A549 (cell line): ENCODE data around the gene PRRG1. TPM values are rescaled to one million over a fixed set of nuclear protein-coding genes. Genes with fewer than 3 reads are reported as not detected.

Experiments
- ATAC-seq, 2 experiments: fragments of 200-7000 bp in 1 of 2; fragments of >200 bp in 1 of 2; cut with Nextera tagmentation in 1 of 2; cut with Tn5 transposase in 1 of 2; 3 replicates each; pipeline versions ENCODE4 v1.8.0 to v1.9.1; 2018 to 2020; ENCODE audit warnings: mild to moderate bottlenecking in 1 of 2, moderate library complexity in 1 of 2
- CTCF ChIA-PET: fragments of 300-600 bp; sonication (Branson Sonifier 250); formaldehyde crosslinking; extraction: SDS; loops from one replicate; lab custom pipeline; 2021; ENCODE audit warnings: antibody characterized with exemption, inconsistent platforms; lab: Yijun Ruan, JAX
- POLR2A ChIA-PET: fragments of 350-600 bp; formaldehyde crosslinking; extraction: SDS; loops from one replicate; lab custom pipeline; 2021; ENCODE audit warnings: antibody characterized with exemption, inconsistent platforms; lab: Yijun Ruan, JAX
- DNase-seq, 2 experiments: peaks; one replicate each; pipeline versions ENCODE4 v3.0.0 to v3.0.0-alpha.2; 2011 to 2016; ENCODE audit warnings: low read depth in 1 of 2, low spot score in 1 of 2
- FAIRE-seq: peaks from 2 replicates; lab custom pipeline; 2011; peaks lifted over from hg19 to GRCh38; lab: Jason Lieb, UNC
- H3K27ac ChIP-seq, 2 experiments: fragments of >200 bp; sonication (Bioruptor Twin); formaldehyde crosslinking; 3 replicates each; pipeline ENCODE4 v1.5.1; 2016 to 2017
- H3K4me1 ChIP-seq: fragments of >200 bp; sonication (Bioruptor Twin); formaldehyde crosslinking; 3 replicates; pipeline ENCODE4 v1.6.1; 2016
- H3K4me2 ChIP-seq: fragments of >200 bp; sonication (Bioruptor Twin); formaldehyde crosslinking; 3 replicates; pipeline ENCODE4 v1.6.1; 2016
- H3K4me3 ChIP-seq: fragments of >200 bp; sonication (Bioruptor Twin); formaldehyde crosslinking; 3 replicates; pipeline ENCODE4 v1.5.1; 2016
- H3K9me3 ChIP-seq: fragments of >200 bp; sonication (Bioruptor Twin); formaldehyde crosslinking; 3 replicates; pipeline ENCODE4 v1.6.1; 2016
- BCL3 ChIP-seq: fragments of >200 bp; sonication (Bioruptor Twin); formaldehyde crosslinking; IDR thresholded peaks from 3 replicates; pipeline ENCODE4 v1.6.1; 2016
- BHLHE40 ChIP-seq: IDR thresholded peaks from 2 replicates; pipeline ENCODE4 v1.6.1; 2012; ENCODE audit warnings: low read depth, low read length, inconsistent platforms
- CHD4 ChIP-seq: fragments of 200-600 bp; sonication (generic); IDR thresholded peaks from 2 replicates; pipeline ENCODE4 v1.6.1; 2016; ENCODE audit warnings: antibody characterized with exemption, mild to moderate bottlenecking, borderline replicate concordance
- CTCF ChIP-seq: fragments of >200 bp; sonication (Bioruptor Twin); formaldehyde crosslinking; IDR thresholded peaks from 3 replicates; pipeline ENCODE4 v1.5.1; 2016
- EHF ChIP-seq: fragments of 250-450 bp; sonication (Bioruptor Pico); IDR thresholded peaks from 2 replicates; pipeline ENCODE4 v1.5.0; 2020; ENCODE audit warnings: mild to moderate bottlenecking
- EHMT2 ChIP-seq: fragments of 200-600 bp; sonication (generic); IDR thresholded peaks from 2 replicates; pipeline ENCODE4 v1.6.1; 2016; ENCODE audit warnings: antibody characterized with exemption, low read depth, mild to moderate bottlenecking, moderate library complexity
- ELK1 ChIP-seq: fragments of 150-350 bp; IDR thresholded peaks from 2 replicates; pipeline ENCODE4 v1.6.1; 2014; ENCODE audit warnings: low read depth, mild to moderate bottlenecking, low read length
- EP300 ChIP-seq, 2 experiments: fragments of >200 bp; sonication (Bioruptor Twin); formaldehyde crosslinking; IDR thresholded peaks; 2 replicates in 1 of 2; 3 replicates in 1 of 2; pipeline ENCODE4 v1.6.1; 2016 to 2017
- FOSB ChIP-seq: fragments of 250-450 bp; sonication (Bioruptor Pico); IDR thresholded peaks from 2 replicates; pipeline ENCODE4 v1.5.0; 2020; ENCODE audit warnings: mild to moderate bottlenecking, moderate library complexity
- HES2 ChIP-seq: fragments of >200 bp; sonication (Bioruptor Twin); formaldehyde crosslinking; IDR thresholded peaks from 2 replicates; pipeline ENCODE4 v1.6.1; 2016
- HMGXB4 ChIP-seq: fragments of 250-450 bp; sonication (Bioruptor Pico); IDR thresholded peaks from 2 replicates; pipeline ENCODE4 v1.5.0; 2021; ENCODE audit warnings: mild to moderate bottlenecking, moderate library complexity, borderline replicate concordance
- HOXA7 ChIP-seq: fragments of 250-450 bp; sonication (Bioruptor Pico); IDR thresholded peaks from 2 replicates; pipeline ENCODE4 v1.5.0; 2020; ENCODE audit warnings: mild to moderate bottlenecking, moderate library complexity
- HOXB13 ChIP-seq: fragments of 250-450 bp; sonication (Bioruptor Pico); IDR thresholded peaks from 2 replicates; pipeline ENCODE4 v1.5.0; 2020; ENCODE audit warnings: low read depth, mild to moderate bottlenecking, moderate library complexity
- HOXB5 ChIP-seq: fragments of 250-450 bp; sonication (Bioruptor Pico); IDR thresholded peaks from 2 replicates; pipeline ENCODE4 v1.5.0; 2020; ENCODE audit warnings: mild to moderate bottlenecking, moderate library complexity
- KDM1A ChIP-seq: fragments of 200-600 bp; sonication (generic); IDR thresholded peaks from 2 replicates; pipeline ENCODE4 v1.6.1; 2016; ENCODE audit warnings: low read depth, mild to moderate bottlenecking
- KDM5A ChIP-seq: fragments of 200-600 bp; sonication (generic); IDR thresholded peaks from 2 replicates; pipeline ENCODE4 v1.6.1; 2016; ENCODE audit warnings: antibody characterized with exemption, mild to moderate bottlenecking
- PBX3 ChIP-seq: IDR thresholded peaks from 2 replicates; pipeline ENCODE4 v1.6.1; 2012
- POLR2A ChIP-seq: IDR thresholded peaks from 2 replicates; pipeline ENCODE4 v1.6.1; 2012; ENCODE audit warnings: mild to moderate bottlenecking, low read length
- RAD21 ChIP-seq, 2 experiments: fragments of >200 bp in 1 of 2; sonication (Bioruptor Twin) in 1 of 2; formaldehyde crosslinking in 1 of 2; IDR thresholded peaks in 1 of 2; conservative IDR thresholded peaks in 1 of 2; 2 replicates in 1 of 2; 3 replicates in 1 of 2; pipeline ENCODE4 v1.6.1; 2012 to 2018; ENCODE audit warnings: inconsistent platforms in 1 of 2
- RARB ChIP-seq: fragments of 250-450 bp; sonication (Bioruptor Pico); IDR thresholded peaks from 2 replicates; pipeline ENCODE4 v1.8.0; 2021; ENCODE audit warnings: mild to moderate bottlenecking, moderate library complexity
- RFX5 ChIP-seq: fragments of 450-650 bp; IDR thresholded peaks from 2 replicates; pipeline ENCODE4 v1.7.1; 2014; ENCODE audit warnings: antibody characterized with exemption, mild to moderate bottlenecking, moderate library complexity
- RNF2 ChIP-seq: fragments of 200-600 bp; sonication (generic); IDR thresholded peaks from 2 replicates; pipeline ENCODE4 v1.6.1; 2016; ENCODE audit warnings: low read depth, mild to moderate bottlenecking, antibody characterized with exemption, moderate library complexity, borderline replicate concordance
- SMC3 ChIP-seq: fragments of >200 bp; sonication (Bioruptor Twin); formaldehyde crosslinking; IDR thresholded peaks from 3 replicates; pipeline ENCODE4 v1.6.1; 2018; ENCODE audit warnings: inconsistent platforms
- SREBF2 ChIP-seq: fragments of 450-650 bp; IDR thresholded peaks from 2 replicates; pipeline ENCODE4 v1.6.1; 2014; ENCODE audit warnings: mild to moderate bottlenecking, moderate library complexity
- TFCP2L1 ChIP-seq: fragments of 250-450 bp; sonication (Bioruptor Pico); IDR thresholded peaks from 2 replicates; pipeline ENCODE4 v1.5.0; 2021; ENCODE audit warnings: mild to moderate bottlenecking
- WGBS: methylation state at CpG from one replicate; pipeline ENCODE4 v1.1.6; 2017; ENCODE audit errors: missing lambda C conversion rate; 5-methylcytosine and 5-hydroxymethylcytosine counted together
- polyA plus RNA-seq, 4 experiments: library from polyadenylated mRNA; depleted of rRNA in 3 of 4; stranded (reverse); fragments of >200 nt; fragmentation: RNase III in 1 of 4; extraction: RNeasy Plus Mini Kit Qiagen cat#74134 plus additional on column Dnase treatment in 1 of 4; gene quantifications; 2 replicates in 3 of 4; 3 replicates in 1 of 4; pipeline ENCODE4 v1.2.3, GENCODE V29; 2011 to 2017

Gene PRRG1
- polyA plus RNA-seq, 2 of the 4 experiments (the other 2 are of a cell fraction), result 5.0 to 15.9 TPM

GRCh38 chrX:37315511-37316248 is 33.5 kb upstream of the PRRG1 start:
- Histone ChIP-seq H3K4me3 (no peak overlapping the region), H3K9me3 (no peaks in the 10 kb centered on the region), H3K4me1 (no peaks in the 10 kb centered on the region), H3K27ac (no peak overlapping the region), H3K4me2 (no peak overlapping the region)
- FAIRE-seq (no peak), DNase-seq (no peak), ATAC-seq (no peak)
- WGBS, result 32% methylated on average over 4 of the region's 4 CpGs
- ChIA-PET POLR2A (no interaction called here), CTCF (no interaction called here)
- no peak for TF ChIP-seq RAD21 (conservative IDR thresholded peaks at IDR 0.05 in 1 of 2, IDR thresholded peaks at IDR 0.05 in 1 of 2)
- TF ChIP-seq SMC3, result no peak
- TF ChIP-seq FOSB, result no peak
- TF ChIP-seq KDM1A, result no peak
- TF ChIP-seq CTCF, result no peak
- TF ChIP-seq HOXB5, result no peak
- TF ChIP-seq TFCP2L1 (CRISPR knock-in tag), result no peak
- TF ChIP-seq ELK1, result no peak
- no peak for TF ChIP-seq PBX3
- no peak for TF ChIP-seq CHD4
- TF ChIP-seq RNF2, result no peak
- no peak for TF ChIP-seq EP300 (IDR thresholded peaks at IDR 0.05)
- no peak for TF ChIP-seq RARB (CRISPR knock-in tag)
- no peak for TF ChIP-seq HOXB13 (CRISPR knock-in tag)
- TF ChIP-seq EHF (CRISPR knock-in tag), result no peak
- TF ChIP-seq SREBF2, result no peak
- no peak for TF ChIP-seq EHMT2

- no peaks in the 10 kb centered on the region for H3K9me3 ChIP-seq
- H3K27ac ChIP-seq, result no peak overlapping the region
- FAIRE-seq (no peak), DNase-seq (no peak), ATAC-seq (no peak)
- ChIA-PET POLR2A (no interaction called here), CTCF (no interaction called here)
- no peak overlapping the region for H3K4me3 ChIP-seq
- no peaks in the 10 kb centered on the region for H3K4me1 ChIP-seq
- TF ChIP-seq BCL3 (no peak), POLR2A (no peak), RARB (CRISPR knock-in tag) (no peak), TFCP2L1 (CRISPR knock-in tag) (no peak), CTCF (no peak), SREBF2 (no peak), HES2 (no peak), KDM5A (no peak), HOXA7 (no peak), HMGXB4 (CRISPR knock-in tag) (no peak), BHLHE40 (no peak), CHD4 (no peak), RFX5 (no peak)
- H3K4me2 ChIP-seq, result no peak overlapping the region
- 13% methylated on average over 5 of the region's 5 CpGs for WGBS
These were observed 28.5 kb upstream of the PRRG1 start for GRCh38 chrX:37320541-37321203.
